Esophagus muscularis mucosa (tissue), 4 donors: ENCODE data around the gene FBXO5.

Source experiments
- EP300 ChIP-seq: sonication (generic); formaldehyde crosslinking; IDR thresholded peaks from one replicate; pipeline ENCODE4 v1.6.1; 2017; ENCODE audit warnings: antibody characterized with exemption
- POLR2A ChIP-seq: fragments of 450-650 bp; IDR thresholded peaks from one replicate; pipeline ENCODE4 v1.6.1; 2017; ENCODE audit warnings: antibody characterized with exemption, moderate library complexity, mild to moderate bottlenecking, low read depth
- POLR2AphosphoS5 ChIP-seq, 2 donors: sonication (generic); formaldehyde crosslinking; IDR thresholded peaks; one replicate each; pipeline ENCODE4 v1.6.1; 2017; ENCODE audit warnings: antibody characterized with exemption in 2 of 2
- TF ChIP-seq, protein P1 (sequence below), 3 experiments: fragments of 200-600 bp in 2 of 3; fragments of 450-650 bp in 1 of 3; sonication (generic) in 2 of 3; IDR thresholded peaks; one replicate each; pipeline ENCODE4 v1.5.1; 2017 to 2019; ENCODE audit warnings: antibody characterized with exemption in 3 of 3, mild to moderate bottlenecking in 2 of 3, moderate library complexity in 1 of 3

DNA sequence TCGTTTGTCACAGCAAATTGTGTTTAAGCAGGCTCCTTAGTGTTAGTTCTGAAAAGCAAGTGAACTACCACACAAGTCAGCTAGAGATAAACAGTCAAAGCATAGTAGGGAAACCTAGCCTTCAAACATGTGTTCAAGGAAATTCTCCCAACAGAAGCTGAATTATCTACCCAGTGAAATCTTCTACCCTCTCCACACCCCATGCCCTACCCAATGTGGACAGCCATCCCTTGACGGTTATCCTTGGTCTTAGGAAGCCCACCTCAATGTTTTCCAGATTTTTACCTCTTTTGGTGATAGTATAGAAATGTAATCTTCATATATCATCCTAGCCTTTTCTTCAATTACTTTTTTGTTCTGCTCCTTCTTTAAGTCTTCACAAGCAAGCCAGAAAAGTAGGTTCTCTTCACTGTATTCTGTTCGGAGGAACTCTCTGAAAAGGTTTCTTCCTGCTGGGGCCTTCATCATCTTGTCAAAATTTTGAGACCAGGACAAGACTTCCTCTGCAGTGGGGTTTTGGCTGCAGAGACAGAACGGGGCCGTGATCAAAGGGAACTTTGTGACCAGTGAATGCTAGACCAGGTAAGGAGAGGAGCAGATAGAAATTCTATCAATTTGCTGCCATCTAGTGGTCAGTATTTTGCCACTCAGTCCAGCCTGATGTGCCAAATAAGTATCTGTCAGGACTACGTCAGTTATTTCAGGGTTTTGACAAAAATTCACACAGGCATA is 41.3 kb upstream of the FBXO5 start:
- no peak for TF ChIP-seq POLR2A
- TF ChIP-seq, protein P1, sequence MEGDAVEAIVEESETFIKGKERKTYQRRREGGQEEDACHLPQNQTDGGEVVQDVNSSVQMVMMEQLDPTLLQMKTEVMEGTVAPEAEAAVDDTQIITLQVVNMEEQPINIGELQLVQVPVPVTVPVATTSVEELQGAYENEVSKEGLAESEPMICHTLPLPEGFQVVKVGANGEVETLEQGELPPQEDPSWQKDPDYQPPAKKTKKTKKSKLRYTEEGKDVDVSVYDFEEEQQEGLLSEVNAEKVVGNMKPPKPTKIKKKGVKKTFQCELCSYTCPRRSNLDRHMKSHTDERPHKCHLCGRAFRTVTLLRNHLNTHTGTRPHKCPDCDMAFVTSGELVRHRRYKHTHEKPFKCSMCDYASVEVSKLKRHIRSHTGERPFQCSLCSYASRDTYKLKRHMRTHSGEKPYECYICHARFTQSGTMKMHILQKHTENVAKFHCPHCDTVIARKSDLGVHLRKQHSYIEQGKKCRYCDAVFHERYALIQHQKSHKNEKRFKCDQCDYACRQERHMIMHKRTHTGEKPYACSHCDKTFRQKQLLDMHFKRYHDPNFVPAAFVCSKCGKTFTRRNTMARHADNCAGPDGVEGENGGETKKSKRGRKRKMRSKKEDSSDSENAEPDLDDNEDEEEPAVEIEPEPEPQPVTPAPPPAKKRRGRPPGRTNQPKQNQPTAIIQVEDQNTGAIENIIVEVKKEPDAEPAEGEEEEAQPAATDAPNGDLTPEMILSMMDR (IDR thresholded peaks at IDR 0.05) = peak; percentile 71 to 82 (median 77)
- no peak for TF ChIP-seq EP300
- no peak for TF ChIP-seq POLR2AphosphoS5 (IDR thresholded peaks at IDR 0.05)
